ENCODE measurements around the gene TRABD2B.

TRABD2B gene

DNA sequence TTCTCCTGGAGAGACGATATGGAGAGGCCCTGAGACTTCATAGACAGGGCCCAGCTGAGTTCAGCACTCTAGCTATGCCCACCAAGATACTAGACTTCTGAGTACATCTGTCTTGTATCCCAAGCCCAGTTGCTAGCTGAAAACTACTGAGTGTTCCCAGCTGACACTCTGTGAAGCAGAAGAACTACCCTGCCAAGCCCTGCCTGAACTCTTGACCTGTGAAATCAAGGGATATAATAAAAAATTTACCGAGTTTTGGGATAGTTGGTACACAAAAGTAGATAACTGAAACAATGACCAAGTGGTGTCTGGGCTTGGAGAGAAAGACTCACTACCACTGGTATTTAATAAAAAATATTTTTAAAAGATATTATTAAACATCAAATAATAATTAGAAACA lies 267.5 kb downstream of the TRABD2B start:
- Histone ChIP-seq H4K20me1 (ENCODE audit: low read depth, low read length) (no peaks in the 10 kb centered on the region), H3K9me2 (replicated peaks; ENCODE audit: insufficient read depth, low read length) (no peaks in the 10 kb centered on the region), H3K27me3 (ENCODE audit: low read length) (no peaks in the 10 kb centered on the region), H3K4me3 (ENCODE audit: insufficient read depth, low read length, poor library complexity, severe bottlenecking) (no peak overlapping the region), H3K79me2 (ENCODE audit: insufficient read depth, low read length) (no peaks in the 10 kb centered on the region), H3K36me3 (ENCODE audit: low read length) (no peaks in the 10 kb centered on the region), H3K27ac (ENCODE audit: low read depth, low read length) (no peak overlapping the region), H3K4me2 (ENCODE audit: low read depth, low read length, poor library complexity, severe bottlenecking) (no peak overlapping the region), H2AFZ (ENCODE audit: low read depth, low read length, severe bottlenecking) (no peak overlapping the region), H3K9ac (ENCODE audit: low read length) (no peak overlapping the region), H3F3A (ENCODE audit: insufficient read depth) (no peaks in the 10 kb centered on the region), H3K9me3 (ENCODE audit: insufficient read depth, low read length) (no peaks in the 10 kb centered on the region)
- no peak for TF ChIP-seq EZH2phosphoT487 (conservative IDR thresholded peaks at IDR 0.05; ENCODE audit: low read length)
- TF ChIP-seq, protein P1, sequence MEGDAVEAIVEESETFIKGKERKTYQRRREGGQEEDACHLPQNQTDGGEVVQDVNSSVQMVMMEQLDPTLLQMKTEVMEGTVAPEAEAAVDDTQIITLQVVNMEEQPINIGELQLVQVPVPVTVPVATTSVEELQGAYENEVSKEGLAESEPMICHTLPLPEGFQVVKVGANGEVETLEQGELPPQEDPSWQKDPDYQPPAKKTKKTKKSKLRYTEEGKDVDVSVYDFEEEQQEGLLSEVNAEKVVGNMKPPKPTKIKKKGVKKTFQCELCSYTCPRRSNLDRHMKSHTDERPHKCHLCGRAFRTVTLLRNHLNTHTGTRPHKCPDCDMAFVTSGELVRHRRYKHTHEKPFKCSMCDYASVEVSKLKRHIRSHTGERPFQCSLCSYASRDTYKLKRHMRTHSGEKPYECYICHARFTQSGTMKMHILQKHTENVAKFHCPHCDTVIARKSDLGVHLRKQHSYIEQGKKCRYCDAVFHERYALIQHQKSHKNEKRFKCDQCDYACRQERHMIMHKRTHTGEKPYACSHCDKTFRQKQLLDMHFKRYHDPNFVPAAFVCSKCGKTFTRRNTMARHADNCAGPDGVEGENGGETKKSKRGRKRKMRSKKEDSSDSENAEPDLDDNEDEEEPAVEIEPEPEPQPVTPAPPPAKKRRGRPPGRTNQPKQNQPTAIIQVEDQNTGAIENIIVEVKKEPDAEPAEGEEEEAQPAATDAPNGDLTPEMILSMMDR (IDR thresholded peaks at IDR 0.05; ENCODE audit: insufficient read depth, low read length, poor library complexity, severe bottlenecking) = no peak

DNA sequence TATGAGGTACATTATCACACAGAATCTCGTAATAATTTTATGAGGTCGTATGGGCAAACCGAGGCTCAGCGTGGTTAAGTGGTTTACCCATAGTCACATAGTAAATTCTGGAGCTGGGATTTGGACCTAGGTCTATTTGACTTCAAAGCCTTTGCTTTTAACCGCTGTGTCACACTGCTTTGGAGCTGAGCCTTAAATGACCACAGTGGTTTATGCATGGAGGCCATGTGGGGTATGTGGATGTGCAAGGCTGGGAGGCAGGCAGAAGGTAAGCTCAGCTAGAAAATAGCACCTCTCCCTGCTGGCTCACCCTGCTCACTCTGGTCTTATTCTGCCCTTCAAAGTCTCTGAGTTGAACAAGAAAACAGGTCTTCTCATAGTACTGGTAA lies 269.5 kb downstream of the TRABD2B start:
- Histone ChIP-seq H3K27me3 (ENCODE audit: low read length) (no peaks in the 10 kb centered on the region), H3K36me3 (ENCODE audit: low read length) (no peaks in the 10 kb centered on the region), H2AFZ (ENCODE audit: low read depth, low read length, severe bottlenecking) (no peak overlapping the region), H3F3A (ENCODE audit: insufficient read depth) (no peaks in the 10 kb centered on the region), H3K4me2 (ENCODE audit: low read depth, low read length, poor library complexity, severe bottlenecking) (no peak overlapping the region), H3K9ac (ENCODE audit: low read length) (no peak overlapping the region), H3K27ac (ENCODE audit: low read depth, low read length) (no peak overlapping the region), H3K9me2 (replicated peaks; ENCODE audit: insufficient read depth, low read length) (no peaks in the 10 kb centered on the region), H3K4me3 (ENCODE audit: insufficient read depth, low read length, poor library complexity, severe bottlenecking) (no peak overlapping the region), H4K20me1 (ENCODE audit: low read depth, low read length) (no peaks in the 10 kb centered on the region), H3K79me2 (ENCODE audit: insufficient read depth, low read length) (no peaks in the 10 kb centered on the region), H3K9me3 (ENCODE audit: insufficient read depth, low read length) (no peaks in the 10 kb centered on the region)
- no peak for TF ChIP-seq EZH2phosphoT487 (conservative IDR thresholded peaks at IDR 0.05; ENCODE audit: low read length)
- TF ChIP-seq, protein P1 (IDR thresholded peaks at IDR 0.05; ENCODE audit: insufficient read depth, low read length, poor library complexity, severe bottlenecking) = no peak

DNA sequence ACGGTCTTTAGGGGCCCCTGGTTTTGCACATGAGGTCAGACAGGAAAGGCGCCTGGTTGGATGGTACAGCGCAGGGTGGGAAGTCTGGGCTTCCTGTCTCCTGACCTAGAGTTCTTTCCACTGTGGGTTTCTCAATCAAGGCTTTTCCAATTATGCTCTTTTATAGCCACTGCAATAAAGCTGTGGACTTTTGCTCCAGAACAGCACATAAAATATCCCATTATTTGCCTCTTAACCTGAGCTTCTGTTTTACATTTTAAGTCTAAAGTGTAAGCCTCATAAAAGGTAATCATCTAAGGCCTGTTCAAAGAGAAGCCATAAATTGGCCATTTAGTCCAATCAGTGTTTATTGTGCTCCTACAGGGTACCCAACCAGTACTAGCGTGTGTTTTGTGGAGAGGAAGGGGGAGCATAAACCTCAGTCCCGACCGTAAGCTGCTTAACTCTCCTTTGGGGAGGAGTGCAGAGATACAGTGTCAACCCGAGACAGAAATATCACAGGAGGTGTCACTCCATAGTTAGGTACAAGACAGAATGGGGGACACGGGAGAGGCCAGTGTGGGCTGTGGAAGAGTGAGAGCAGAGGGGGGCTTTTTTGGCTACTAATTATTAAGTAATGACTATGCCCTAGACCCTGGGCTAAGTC lies 270.0 kb downstream of the TRABD2B start:
- Histone ChIP-seq H2AFZ (ENCODE audit: low read depth, low read length, severe bottlenecking) (no peak overlapping the region), H3K4me2 (ENCODE audit: low read depth, low read length, poor library complexity, severe bottlenecking) (no peak overlapping the region)

More for the DNA sequence above, 270.0 kb downstream of the TRABD2B start:
- H3K36me3 ChIP-seq (ENCODE audit: low read length) = no peaks in the 10 kb centered on the region
- no peaks in the 10 kb centered on the region for H3K9me3 ChIP-seq (ENCODE audit: insufficient read depth, low read length)
- no peak overlapping the region for H3K27ac ChIP-seq (ENCODE audit: low read depth, low read length)
- H3F3A ChIP-seq (ENCODE audit: insufficient read depth) = no peaks in the 10 kb centered on the region
- H3K9ac ChIP-seq (ENCODE audit: low read length) = no peak overlapping the region
- no peaks in the 10 kb centered on the region for H4K20me1 ChIP-seq (ENCODE audit: low read depth, low read length)
- H3K27me3 ChIP-seq (ENCODE audit: low read length) = no peaks in the 10 kb centered on the region
- no peak overlapping the region for H3K4me3 ChIP-seq (ENCODE audit: insufficient read depth, low read length, poor library complexity, severe bottlenecking)
- no peaks in the 10 kb centered on the region for H3K79me2 ChIP-seq (ENCODE audit: insufficient read depth, low read length)
- TF ChIP-seq, protein P1 (IDR thresholded peaks at IDR 0.05; ENCODE audit: insufficient read depth, low read length, poor library complexity, severe bottlenecking) = no peak
- no peak for TF ChIP-seq EZH2phosphoT487 (conservative IDR thresholded peaks at IDR 0.05; ENCODE audit: low read length)
- H3K9me2 ChIP-seq (replicated peaks; ENCODE audit: insufficient read depth, low read length) = no peaks in the 10 kb centered on the region
